GM19452 (cell line): ENCODE results near the gene CRY1.
"Not testable (repeated sequence)": the region's sequence is repeated elsewhere in the genome, so short reads cannot be mapped to it uniquely, and the experiment has no call there.

ENCODE experiments used
- ATAC-seq: cut with Tn5 transposase; IDR thresholded peaks from one replicate; pipeline ENCODE4 v1.9.1; 2021; ENCODE audit not compliant: unreplicated experiment

Gene CRY1

DNA sequence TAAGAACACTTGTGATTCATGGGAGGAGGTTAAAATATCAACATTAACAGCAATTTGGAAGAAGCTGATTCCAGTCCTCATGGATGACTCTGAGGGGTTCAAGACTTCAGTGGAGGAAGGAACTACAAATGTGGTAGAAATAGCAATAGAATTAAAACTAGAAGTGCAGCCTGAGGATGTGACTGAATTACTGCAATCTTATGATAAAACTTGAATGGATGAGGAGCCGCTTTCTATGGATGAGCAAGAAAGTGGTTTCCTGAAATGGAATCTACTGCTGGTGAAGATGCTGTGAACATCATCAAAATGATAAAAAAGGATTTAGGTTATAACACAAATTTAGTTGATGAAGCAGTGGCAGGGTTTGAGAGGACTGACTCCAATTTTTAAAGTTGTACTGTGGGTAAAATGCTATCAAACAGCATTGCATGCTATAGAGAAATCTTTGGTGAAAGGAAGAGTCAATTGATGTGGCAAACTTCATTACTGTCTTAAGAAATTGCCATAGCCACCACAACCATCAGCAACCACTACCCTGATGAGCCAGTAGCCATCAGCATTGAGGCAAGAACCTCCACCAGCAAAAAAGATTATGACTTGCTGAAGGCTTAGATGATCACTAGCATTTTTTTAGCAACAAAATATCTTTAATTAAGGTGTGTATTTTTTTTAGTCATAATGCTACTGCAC, 80.5 kb downstream of the CRY1 start:
- ATAC-seq, result no peak

DNA sequence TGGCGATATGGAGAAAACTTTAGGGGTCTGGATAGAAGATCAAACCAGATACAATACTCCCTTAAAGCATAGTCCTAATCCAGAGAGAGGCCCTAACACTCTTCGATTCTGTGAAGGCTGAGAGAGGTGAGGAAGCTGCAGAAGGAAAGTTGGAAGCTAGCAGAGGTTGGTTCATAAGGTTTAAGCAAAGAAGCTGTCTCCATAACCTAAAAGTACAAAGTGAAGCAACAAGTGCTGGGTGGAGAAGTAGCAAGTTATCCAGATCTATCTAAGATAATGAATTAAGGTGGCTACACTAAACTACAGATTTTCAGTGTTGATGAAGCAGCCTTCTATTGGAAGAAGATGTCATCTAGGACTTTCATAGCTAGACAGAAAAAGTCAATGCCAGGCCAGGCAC, 81.8 kb downstream of the CRY1 start:
- ATAC-seq, result no peak

- ATAC-seq, result no peak
These were observed 85.9 kb downstream of the CRY1 start for GRCh38 chr12:107007411-107007810.

- not testable (repeated sequence) for ATAC-seq
These were observed 90.7 kb downstream of the CRY1 start for GRCh38 chr12:107002665-107003064.

DNA sequence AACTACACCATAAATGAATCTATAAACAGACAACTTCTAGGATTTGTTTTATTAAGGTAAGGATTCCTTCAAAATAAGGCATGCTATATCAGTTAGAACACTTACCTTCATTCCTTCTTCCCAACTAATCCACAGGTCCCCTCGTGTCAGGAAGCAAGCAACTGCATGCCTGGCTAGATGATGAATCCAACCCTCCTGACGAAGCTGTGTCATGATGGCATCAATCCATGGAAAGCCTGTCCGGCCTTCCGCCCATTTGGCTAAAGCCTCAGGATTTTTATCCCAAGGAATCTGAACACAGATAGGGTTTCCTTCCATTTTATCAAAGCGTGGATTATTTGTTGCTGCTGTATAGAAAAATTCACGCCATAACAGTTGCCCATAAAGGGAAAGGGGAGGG, 93.9 kb downstream of the CRY1 start:
- no peak for ATAC-seq

- ATAC-seq, result no peak
These were observed 95.4 kb downstream of the CRY1 start for GRCh38 chr12:106997916-106998315.

GRCh38 chr12:106996102-106996501, 97.2 kb downstream of the CRY1 start:
- not testable (repeated sequence) for ATAC-seq

DNA sequence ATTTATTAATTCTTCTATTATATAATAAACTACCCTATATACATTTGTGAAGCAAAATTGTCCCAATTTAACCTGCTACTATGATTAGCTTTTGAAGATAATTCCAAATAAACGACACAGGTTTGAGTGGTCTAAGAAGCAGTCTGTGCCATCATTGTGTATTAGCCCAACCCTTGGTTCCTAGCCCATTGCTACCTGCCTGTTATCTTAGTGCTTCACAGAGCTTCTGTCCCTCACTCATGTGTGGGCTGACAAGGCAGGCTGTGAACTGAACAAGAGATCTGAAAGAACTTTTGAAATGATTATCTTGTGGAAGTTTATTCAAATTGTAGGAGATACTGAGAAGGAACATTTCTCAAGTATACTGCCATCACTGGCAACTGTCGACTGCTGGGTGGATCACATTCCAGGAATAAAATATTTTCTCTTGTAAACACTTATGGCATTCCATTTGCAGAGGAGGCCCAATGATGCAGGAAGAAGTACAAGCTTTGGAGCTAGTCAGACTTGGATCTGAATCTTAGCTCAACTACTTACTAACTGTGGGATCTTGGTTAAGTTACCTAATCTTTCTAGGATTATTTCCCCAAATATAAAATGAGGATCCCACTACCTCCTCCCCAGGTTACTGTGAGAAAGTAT, 98.6 kb downstream of the CRY1 start:
- no peak for ATAC-seq

GRCh38 chr12:106987846-106988245, 105.5 kb downstream of the CRY1 start:
- ATAC-seq, result no peak

DNA sequence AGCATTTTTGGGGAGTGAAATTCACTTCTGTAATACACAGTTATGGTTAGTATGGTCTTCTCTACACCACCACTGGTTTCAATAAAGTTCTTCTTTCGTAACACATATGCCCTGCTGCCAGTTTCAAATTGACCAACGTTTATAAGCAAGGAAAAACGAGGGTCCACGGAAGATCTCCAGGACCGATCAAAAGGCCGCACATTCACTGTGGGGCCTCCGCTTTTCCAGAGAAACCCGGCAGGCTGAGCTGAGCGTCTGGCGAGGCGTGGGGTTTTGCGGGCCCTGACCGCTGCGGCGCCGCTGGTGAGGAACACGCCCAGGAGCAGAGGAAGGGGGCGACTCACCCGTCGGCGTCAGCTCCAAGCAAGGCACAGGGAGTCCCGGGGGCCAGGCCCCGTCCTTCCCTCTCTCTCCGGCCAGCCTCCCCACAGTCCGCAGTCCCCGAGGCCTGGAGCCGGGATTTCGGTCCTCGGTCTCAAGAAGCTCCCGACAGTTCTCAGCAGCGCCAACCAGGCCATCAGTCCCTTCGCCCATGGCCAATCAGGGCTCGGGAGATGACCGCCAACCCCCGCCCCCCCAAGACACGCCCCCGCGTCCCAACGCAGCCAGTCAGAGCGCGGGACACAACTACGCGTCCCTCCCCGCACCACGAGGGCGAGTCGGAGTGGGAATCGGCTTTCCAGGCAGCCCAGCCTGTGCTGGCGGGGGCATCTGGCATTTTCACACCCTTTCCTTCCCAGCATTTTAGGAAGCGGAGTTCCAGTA, 106.5 kb downstream of the CRY1 start, which contains the start of gene MTERF2:
MTERF2 (minus strand) TSS at position 522 of the 765 bp plus-strand sequence. CDS start 8,432 bp downstream, outside the sequence.
- peak; percentile 94 for ATAC-seq

DNA sequence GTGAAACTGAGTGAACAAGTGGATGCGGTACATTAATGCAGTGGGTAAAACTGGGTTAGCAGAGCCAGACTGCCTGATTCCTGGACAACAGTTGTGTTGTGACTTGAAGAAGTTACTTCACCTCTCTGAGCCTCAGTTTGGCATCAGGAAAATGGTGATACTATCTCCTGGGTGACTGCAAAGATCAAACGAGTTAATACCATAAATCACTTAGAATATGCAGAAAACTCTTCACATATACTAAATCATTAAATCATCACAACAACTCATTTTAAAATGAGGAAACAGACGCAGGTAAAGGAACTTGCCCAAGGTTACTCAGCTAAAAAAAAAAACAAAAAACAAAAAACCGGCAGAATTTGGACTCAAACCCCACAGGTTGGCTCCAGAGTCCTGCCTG, 107.2 kb downstream of the CRY1 start:
- ATAC-seq, result no peak

DNA sequence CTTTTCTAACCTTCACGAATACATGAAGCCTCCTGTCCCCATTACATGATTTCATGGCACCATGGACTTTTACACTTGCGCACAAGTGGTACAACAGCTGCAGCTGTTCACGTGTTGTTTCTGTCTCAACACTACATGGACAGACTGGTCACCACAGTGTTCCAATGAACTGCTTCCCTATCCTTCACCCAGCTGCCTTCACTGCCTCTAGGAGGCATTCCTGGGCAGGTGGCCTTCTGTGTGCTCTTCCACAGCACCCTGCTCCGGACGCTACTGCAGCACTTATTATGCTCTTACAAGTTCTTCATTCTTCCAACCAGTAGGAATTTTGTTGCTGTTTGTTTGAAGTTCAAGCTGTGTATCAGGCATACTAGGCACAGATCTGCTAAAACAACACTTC, 107.9 kb downstream of the CRY1 start:
- no peak for ATAC-seq

- ATAC-seq, result no peak
These were observed 108.7 kb downstream of the CRY1 start for GRCh38 chr12:106984588-106985137.

GRCh38 chr12:106982229-106982628, 111.1 kb downstream of the CRY1 start:
- no peak for ATAC-seq

- no peak for ATAC-seq
These were observed 111.6 kb downstream of the CRY1 start for GRCh38 chr12:106981788-106982187.

GRCh38 chr12:106980944-106981343, 112.4 kb downstream of the CRY1 start:
- ATAC-seq, result no peak

- no peak for ATAC-seq
These were observed 115.1 kb downstream of the CRY1 start for GRCh38 chr12:106978035-106978800.

GRCh38 chr12:106976668-106977067, 116.7 kb downstream of the CRY1 start:
- no peak for ATAC-seq

GRCh38 chr12:106975993-106976658, 117.2 kb downstream of the CRY1 start:
- no peak for ATAC-seq

- no peak for ATAC-seq
These were observed 118.3 kb downstream of the CRY1 start for GRCh38 chr12:106975098-106975497.
